ENCODE data around the gene OVCH1.
"Not testable (repeated sequence)": the region's sequence is repeated elsewhere in the genome, so short reads cannot be mapped to it uniquely, and the experiment has no call there.

Gene OVCH1

GRCh38 chr12:29426498-29426897, 71.0 kb downstream of the OVCH1 start:
- DNase-seq (ENCODE audit: low read depth, low spot score), result no peak
- H3K4me3 ChIP-seq (ENCODE audit: low read length), result no peak overlapping the region

GRCh38 chr12:29425722-29426121, 71.8 kb downstream of the OVCH1 start:
- H3K4me3 ChIP-seq (ENCODE audit: low read length), result no peak overlapping the region
- DNase-seq (ENCODE audit: low read depth, low spot score), result no peak

- DNase-seq (ENCODE audit: low read depth, low spot score), result no peak
- no peak overlapping the region for H3K4me3 ChIP-seq (ENCODE audit: low read length)
Measured at GRCh38 chr12:29416748-29417147, 80.7 kb downstream of the OVCH1 start.

DNA sequence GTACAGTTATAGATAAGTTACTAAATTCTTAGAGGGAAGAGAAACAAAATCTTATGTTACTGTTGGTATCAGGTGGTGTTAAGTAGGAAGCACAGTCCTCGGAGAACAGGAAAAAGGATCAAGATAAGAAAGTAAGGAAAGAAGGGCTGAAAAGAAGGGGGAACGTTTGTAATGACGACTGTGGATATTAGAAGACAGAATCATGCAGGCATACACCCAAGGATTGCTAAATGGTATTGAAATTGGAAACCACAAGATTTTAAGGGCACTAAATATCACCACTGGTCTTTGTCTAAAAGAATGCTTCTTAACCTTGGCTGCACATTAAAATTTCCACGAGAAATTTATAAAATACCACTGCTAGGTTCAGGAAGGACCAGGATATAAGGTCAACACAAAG, 82.4 kb downstream of the OVCH1 start:
- no peak for DNase-seq (ENCODE audit: low read depth, low spot score)

GRCh38 chr12:29414368-29414767, 83.1 kb downstream of the OVCH1 start:
- H3K4me3 ChIP-seq (ENCODE audit: low read length), result no peak overlapping the region
- DNase-seq (ENCODE audit: low read depth, low spot score), result no peak

More for the DNA sequence above, 82.4 kb downstream of the OVCH1 start:
- no peak overlapping the region for H3K4me3 ChIP-seq (ENCODE audit: low read length)

DNA sequence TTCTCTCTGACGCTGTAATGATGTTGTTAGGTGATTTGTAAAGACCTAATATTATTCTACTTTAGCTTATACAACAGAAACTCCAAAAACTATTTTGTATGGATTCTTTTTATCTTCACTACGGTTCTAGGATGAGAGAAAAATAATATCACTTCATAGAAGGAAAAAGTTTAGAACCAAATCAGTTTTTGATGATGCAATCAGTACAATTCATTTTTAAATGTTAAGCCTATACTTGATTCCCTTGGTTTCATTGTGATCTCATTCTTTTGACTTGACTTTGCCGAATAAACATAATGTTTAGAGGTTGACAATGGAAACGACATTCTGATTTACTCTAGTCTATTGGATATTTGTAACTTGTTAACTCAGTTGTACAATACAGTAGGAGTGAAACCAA, 91.9 kb downstream of the OVCH1 start:
- no peak overlapping the region for H3K4me3 ChIP-seq (ENCODE audit: low read length)
- DNase-seq (ENCODE audit: low read depth, low spot score), result no peak

DNA sequence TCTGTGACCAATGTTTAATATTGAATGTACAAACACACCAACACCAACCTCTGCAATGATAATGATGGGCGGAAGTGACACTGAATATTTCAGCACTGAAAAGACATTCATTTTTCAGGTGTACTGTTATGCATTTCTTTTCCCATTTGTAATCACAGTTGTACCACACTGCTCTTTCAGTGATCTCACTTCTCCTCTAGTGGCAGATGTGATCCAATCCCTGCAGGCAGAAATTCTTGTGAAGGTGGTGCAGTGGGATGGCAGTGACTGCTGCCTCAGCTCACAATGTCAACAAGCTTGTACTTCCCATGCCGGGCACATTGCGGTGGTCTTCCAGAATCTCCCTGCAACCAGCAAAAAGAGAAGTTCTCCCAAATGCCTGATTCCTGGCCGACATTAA, 93.5 kb downstream of the OVCH1 start:
- DNase-seq (ENCODE audit: low read depth, low spot score), result no peak
- no peak overlapping the region for H3K4me3 ChIP-seq (ENCODE audit: low read length)

DNA sequence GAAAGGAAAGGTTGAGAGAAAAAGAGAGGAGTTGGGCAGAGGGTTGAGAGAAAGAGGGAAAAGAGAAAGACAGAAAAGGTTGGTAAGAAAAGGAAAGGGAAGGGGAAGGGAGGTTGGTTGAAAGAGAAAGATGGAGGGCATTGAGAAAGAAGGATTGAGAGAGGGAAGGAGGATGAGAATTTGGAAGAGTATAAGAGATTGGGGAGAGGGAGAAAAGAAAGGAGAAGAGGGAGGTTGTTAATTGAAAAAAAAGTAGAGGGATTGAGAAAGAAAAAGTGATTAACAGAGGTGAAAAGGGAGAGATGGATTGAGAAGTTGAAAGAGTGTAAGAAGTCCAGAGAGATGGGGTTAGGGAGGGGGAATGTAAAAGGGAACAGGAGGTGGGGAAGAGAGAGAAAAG, 95.0 kb downstream of the OVCH1 start:
- DNase-seq (ENCODE audit: low read depth, low spot score), result no peak
- no peak overlapping the region for H3K4me3 ChIP-seq (ENCODE audit: low read length)

- no peak overlapping the region for H3K4me3 ChIP-seq (ENCODE audit: low read length)
- DNase-seq (ENCODE audit: low read depth, low spot score), result no peak
Measured at GRCh38 chr12:29398495-29398894, 99.0 kb downstream of the OVCH1 start.

DNA sequence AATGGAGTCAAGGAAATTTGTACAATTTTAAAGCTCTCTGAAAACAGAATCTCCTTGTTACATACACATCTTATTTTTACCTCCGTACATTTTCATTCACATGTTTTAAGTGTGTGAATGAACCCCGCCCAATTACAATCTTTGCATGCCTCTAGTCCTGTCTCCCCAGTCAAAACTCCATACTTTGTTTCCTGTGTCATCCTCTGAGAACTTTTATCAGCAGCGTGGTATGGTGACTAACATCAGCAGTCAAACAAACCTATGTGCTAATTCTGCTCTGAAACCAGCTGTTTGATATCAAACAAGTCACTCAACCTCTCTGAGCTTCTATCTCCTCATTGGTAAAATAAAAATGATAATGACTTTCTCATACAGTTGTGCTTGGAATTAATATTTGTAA, 100.7 kb downstream of the OVCH1 start:
- no peak overlapping the region for H3K4me3 ChIP-seq (ENCODE audit: low read length)
- DNase-seq (ENCODE audit: low read depth, low spot score), result no peak

- H3K4me3 ChIP-seq (ENCODE audit: low read length), result no peak overlapping the region
- no peak for DNase-seq (ENCODE audit: low read depth, low spot score)
Measured at GRCh38 chr12:29395356-29395755, 102.1 kb downstream of the OVCH1 start.

- H3K4me3 ChIP-seq (ENCODE audit: low read length), result not testable (repeated sequence)
- DNase-seq (ENCODE audit: low read depth, low spot score), result peak; percentile 19
Measured at GRCh38 chr12:29390419-29390818, 107.1 kb downstream of the OVCH1 start.

- no peak overlapping the region for H3K4me3 ChIP-seq (ENCODE audit: low read length)
- DNase-seq (ENCODE audit: low read depth, low spot score), result no peak
Measured at GRCh38 chr12:29389295-29389919, 108.1 kb downstream of the OVCH1 start.

DNA sequence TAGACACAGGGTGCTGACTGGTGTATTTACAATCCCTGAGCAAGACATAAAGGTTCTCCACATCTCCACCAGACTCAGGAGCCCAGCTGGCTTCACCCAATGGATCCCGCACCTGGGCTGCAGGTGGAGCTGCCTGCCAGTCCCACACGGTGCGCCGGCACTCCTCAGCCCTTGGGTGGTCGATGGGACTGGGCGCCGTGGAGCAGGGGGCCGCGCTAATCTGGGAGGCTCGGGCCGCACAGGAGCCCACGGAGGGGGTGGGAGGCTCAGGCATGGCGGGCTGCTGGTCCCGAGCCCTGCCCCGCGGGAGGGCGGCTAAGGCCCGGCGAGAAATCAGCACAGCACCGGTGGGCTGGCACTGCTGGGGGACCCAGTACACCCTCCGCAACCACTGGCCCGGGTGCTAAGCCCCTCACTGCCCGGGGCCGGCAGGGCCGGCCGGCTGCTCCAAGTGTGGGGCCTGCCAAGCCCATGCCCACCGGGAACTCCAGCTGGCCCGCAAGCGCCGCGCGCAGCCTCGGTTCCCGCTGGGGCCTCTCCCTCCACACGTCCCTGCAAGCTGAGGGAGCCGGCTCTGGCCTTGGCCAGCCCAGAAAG, 111.3 kb downstream of the OVCH1 start:
- H3K4me3 ChIP-seq (ENCODE audit: low read length); DNase-seq (ENCODE audit: low read depth, low spot score): not testable (repeated sequence)

DNA sequence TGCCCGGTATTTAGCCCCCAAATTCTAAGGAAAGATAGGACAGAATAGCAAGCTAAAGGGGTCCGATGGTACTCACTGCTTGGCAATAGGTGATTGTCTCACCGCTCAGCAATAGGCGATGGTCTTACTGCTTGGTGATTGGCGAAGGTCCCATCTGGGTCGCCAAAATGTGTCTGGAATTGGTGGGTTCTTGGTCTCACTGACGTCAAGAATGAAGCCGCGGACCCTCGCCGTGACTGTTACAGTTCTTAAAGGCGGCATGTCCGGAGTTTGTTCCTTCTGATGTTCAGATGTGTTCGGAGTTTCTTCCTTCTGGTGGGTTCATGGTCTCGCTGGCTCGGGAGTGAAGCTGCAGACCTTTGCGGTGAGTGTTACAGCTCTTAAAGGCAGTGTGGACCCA, 112.3 kb downstream of the OVCH1 start:
- DNase-seq (ENCODE audit: low read depth, low spot score); H3K4me3 ChIP-seq (ENCODE audit: low read length): not testable (repeated sequence)

- H3K4me3 ChIP-seq (ENCODE audit: low read length), result no peak overlapping the region
- no peak for DNase-seq (ENCODE audit: low read depth, low spot score)
Measured at GRCh38 chr12:29382251-29382650, 115.2 kb downstream of the OVCH1 start.

- DNase-seq (ENCODE audit: low read depth, low spot score), result peak; percentile 99
Measured at GRCh38 chr12:29380536-29381523, 116.7 kb downstream of the OVCH1 start, which contains the start of gene ERGIC2. Gene ERGIC2, minus strand, starts transcription at chr12:29381172. Its CDS starts 9,539 bp downstream, at chr12:29371633.

More at GRCh38 chr12:29380536-29381523, 116.7 kb downstream of the OVCH1 start, which contains the start of gene ERGIC2:
- H3K4me3 ChIP-seq (ENCODE audit: low read length), result peak within 1 kb of the TSS; percentile 95

All from Jurkat, Clone E6-1 (cell line).